OCI-LY1 (cell line): ENCODE measurements around the gene NPAT.
"Not testable (repeated sequence)": the region's sequence is repeated elsewhere in the genome, so short reads cannot be mapped to it uniquely, and the experiment has no call there.

ENCODE experiments used
- H2AFZ ChIP-seq: fragments of 200-600 bp; sonication (generic), shearing (Covaris generic); 2 replicates; pipeline ENCODE4 v1.6.0; 2014; ENCODE audit warnings: antibody characterized with exemption, mild to moderate bottlenecking, low read length
- H3F3A ChIP-seq: fragments of 200-600 bp; sonication (generic), shearing (Covaris generic); 2 replicates; pipeline ENCODE4 v1.6.0; 2014; ENCODE audit warnings: mild to moderate bottlenecking, antibody characterized with exemption, low read length, moderate library complexity; ENCODE audit not compliant: insufficient read depth
- H3K27ac ChIP-seq: fragments of 200-600 bp; sonication (generic); 2 replicates; pipeline ENCODE4 v1.5.1; 2014; ENCODE audit warnings: low read length, mixed run types, mild to moderate bottlenecking, low read depth; ENCODE audit not compliant: poor library complexity, severe bottlenecking
- H3K27me3 ChIP-seq: fragments of 200-600 bp; sonication (generic); 2 replicates; pipeline ENCODE4 v1.6.0; 2014; ENCODE audit warnings: antibody characterized with exemption, mild to moderate bottlenecking, low read length, moderate library complexity; ENCODE audit not compliant: insufficient read depth
- H3K36me3 ChIP-seq: fragments of 200-600 bp; sonication (generic); 2 replicates; pipeline ENCODE4 v1.6.1; 2014; ENCODE audit warnings: mild to moderate bottlenecking, antibody characterized with exemption, low read length, moderate library complexity, mixed read lengths; ENCODE audit not compliant: insufficient read depth
- H3K4me1 ChIP-seq: fragments of 200-600 bp; sonication (generic); 2 replicates; pipeline ENCODE4 v1.5.1; 2014; ENCODE audit warnings: mild to moderate bottlenecking, low read length, moderate library complexity; ENCODE audit not compliant: insufficient read depth, severe bottlenecking
- H3K4me2 ChIP-seq: fragments of 200-600 bp; sonication (generic), shearing (Covaris generic); 2 replicates; pipeline ENCODE4 v1.6.1; 2014; ENCODE audit warnings: low read length
- H3K4me3 ChIP-seq: fragments of 200-600 bp; sonication (generic); 2 replicates; pipeline ENCODE4 v1.5.1; 2014; ENCODE audit warnings: low read length, low read depth, mild to moderate bottlenecking, mixed read lengths; ENCODE audit not compliant: poor library complexity, severe bottlenecking
- H3K79me2 ChIP-seq: fragments of 200-600 bp; shearing (Covaris generic); 2 replicates; pipeline ENCODE4 v1.6.1; 2016; ENCODE audit warnings: mixed run types, low read length, mixed read lengths; ENCODE audit not compliant: insufficient read depth
- H3K9ac ChIP-seq: fragments of 200-600 bp; sonication (generic), shearing (Covaris generic); 2 replicates; pipeline ENCODE4 v1.6.1; 2014; ENCODE audit warnings: mild to moderate bottlenecking, low read length, mixed read lengths
- H3K9me2 ChIP-seq: fragments of 200-600 bp; sonication (generic), shearing (Covaris generic); 2 replicates; pipeline ENCODE4 v1.6.1; 2014; ENCODE audit warnings: low read depth, mild to moderate bottlenecking, low read length, mixed read lengths
- H3K9me3 ChIP-seq: fragments of 200-600 bp; shearing (Covaris generic); 2 replicates; pipeline ENCODE4 v1.6.1; 2014; ENCODE audit warnings: low read length, mixed read lengths
- H4K20me1 ChIP-seq: fragments of 200-600 bp; sonication (generic), shearing (Covaris generic); 2 replicates; pipeline ENCODE4 v1.6.0; 2016; ENCODE audit warnings: mild to moderate bottlenecking, low read length; ENCODE audit not compliant: insufficient read depth
- CTCF ChIP-seq: fragments of 200-600 bp; sonication (generic), shearing (Covaris generic); IDR thresholded peaks from 2 replicates; pipeline ENCODE4 v1.5.1; 2017; ENCODE audit warnings: mild to moderate bottlenecking, antibody characterized with exemption, low read length, moderate library complexity, mixed read lengths
- EZH2 ChIP-seq: fragments of 200-600 bp; sonication (generic), shearing (Covaris generic); IDR thresholded peaks from 2 replicates; pipeline ENCODE4 v1.8.0; 2017; ENCODE audit warnings: borderline replicate concordance, mixed run types, mild to moderate bottlenecking, antibody characterized with exemption, low read length, moderate library complexity, mixed read lengths

Gene NPAT

GRCh38 chr11:108170184-108170583 lies 52.3 kb downstream of the NPAT start:
- no peak overlapping the region for H3K9ac ChIP-seq
- H3K9me3 ChIP-seq = no peaks in the 10 kb centered on the region
- H3K9me2 ChIP-seq = no peaks in the 10 kb centered on the region
- H3K79me2 ChIP-seq = no peaks in the 10 kb centered on the region
- H3K4me3 ChIP-seq = no peak overlapping the region
- no peaks in the 10 kb centered on the region for H3K4me1 ChIP-seq
- H3K4me2 ChIP-seq = no peak overlapping the region
- peaks cover 92% of the 10 kb centered on the region for H3K36me3 ChIP-seq
- no peaks in the 10 kb centered on the region for H4K20me1 ChIP-seq
- no peak overlapping the region for H2AFZ ChIP-seq
- no peak overlapping the region for H3K27ac ChIP-seq
- TF ChIP-seq CTCF = no peak
- TF ChIP-seq EZH2 = no peak
- no peaks in the 10 kb centered on the region for H3K27me3 ChIP-seq
- no peaks in the 10 kb centered on the region for H3F3A ChIP-seq

DNA sequence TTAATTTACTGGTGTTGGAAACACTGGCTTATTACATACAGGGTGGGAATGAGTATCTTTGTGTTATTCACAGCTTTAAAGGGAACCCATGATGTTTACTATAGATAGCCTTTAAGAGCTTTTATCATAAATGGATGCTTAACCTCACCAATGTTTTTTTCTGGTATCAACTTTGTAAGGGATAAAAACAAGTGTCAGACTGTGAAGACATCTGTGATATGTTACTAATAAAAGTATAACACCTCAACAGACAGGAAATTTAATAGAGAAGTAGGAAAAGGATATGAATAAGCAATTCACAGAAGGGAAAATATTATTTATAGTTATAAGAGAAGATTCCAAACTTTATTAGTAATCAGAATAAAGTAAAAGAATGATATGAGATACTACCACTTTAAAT lies 54.8 kb downstream of the NPAT start:
- Histone ChIP-seq H3K27ac (no peak overlapping the region), H3K36me3 (peaks cover 86% of the 10 kb centered on the region), H3K9me3 (no peaks in the 10 kb centered on the region), H4K20me1 (no peaks in the 10 kb centered on the region), H3K27me3 (no peaks in the 10 kb centered on the region), H3K9me2 (no peaks in the 10 kb centered on the region), H3K4me3 (no peak overlapping the region), H2AFZ (no peak overlapping the region), H3K4me1 (no peaks in the 10 kb centered on the region), H3K4me2 (no peak overlapping the region), H3F3A (no peaks in the 10 kb centered on the region), H3K9ac (no peak overlapping the region), H3K79me2 (no peaks in the 10 kb centered on the region)
- TF ChIP-seq EZH2 = no peak
- TF ChIP-seq CTCF = no peak

DNA sequence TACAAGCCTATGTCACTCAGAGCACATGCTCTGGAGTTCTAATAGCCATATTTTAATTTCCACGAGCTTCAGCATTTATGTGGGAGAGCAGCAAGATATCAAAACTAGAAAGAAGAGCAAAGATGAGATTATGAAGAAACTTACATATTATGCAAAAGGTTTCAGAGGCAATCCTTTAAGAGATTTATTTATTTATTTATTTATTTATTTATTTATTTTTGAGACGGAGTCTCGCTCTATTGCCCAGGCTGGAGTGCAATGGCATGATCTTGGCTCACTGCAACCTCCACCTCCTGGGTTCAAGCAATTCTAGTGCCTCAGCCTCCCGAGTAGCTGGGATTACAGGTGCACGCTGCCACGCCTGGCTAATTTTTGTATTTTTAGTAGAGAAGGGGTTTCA lies 59.6 kb downstream of the NPAT start:
- not testable (repeated sequence) for H3K4me2 ChIP-seq, H3K9me2 ChIP-seq, H3K79me2 ChIP-seq, H3F3A ChIP-seq, H3K27ac ChIP-seq, H3K9ac ChIP-seq, H4K20me1 ChIP-seq, H3K27me3 ChIP-seq, H2AFZ ChIP-seq, H3K4me3 ChIP-seq, H3K9me3 ChIP-seq
- Histone ChIP-seq H3K36me3 (peaks cover 90% of the 10 kb centered on the region), H3K4me1 (peaks cover 12% of the 10 kb centered on the region)

DNA sequence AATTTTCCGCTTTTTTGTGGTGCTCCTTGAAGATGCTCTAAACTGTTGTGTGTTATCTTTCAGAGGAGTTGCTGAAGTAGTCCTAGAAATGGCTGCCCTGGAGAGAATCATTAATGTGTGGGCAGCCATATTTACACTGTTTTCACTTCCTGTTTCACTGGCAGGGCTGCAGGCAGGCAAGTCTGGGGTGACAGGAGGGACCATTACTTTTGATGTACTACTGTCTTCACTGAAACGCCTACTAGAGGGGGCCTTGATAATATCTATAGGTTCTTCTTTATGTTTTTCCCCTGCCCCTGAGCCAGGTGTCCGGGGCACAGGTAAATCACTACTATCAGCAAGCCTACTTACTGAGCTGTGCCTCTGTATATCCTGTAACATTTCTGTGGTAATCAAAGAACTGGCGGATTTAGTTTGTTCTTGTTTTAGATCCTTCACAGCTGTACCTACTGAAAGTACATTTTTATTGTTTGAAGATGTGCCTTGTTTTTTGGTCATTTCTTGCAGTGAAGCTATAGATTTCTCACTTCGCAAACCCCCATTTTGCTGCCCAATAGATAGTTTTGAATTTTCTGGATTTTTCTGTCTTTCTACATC lies 61.4 kb downstream of the NPAT start:
- Histone ChIP-seq H3K36me3 (peaks cover 91% of the 10 kb centered on the region), H4K20me1 (no peaks in the 10 kb centered on the region), H3K27me3 (no peaks in the 10 kb centered on the region), H3K4me2 (no peak overlapping the region), H3K79me2 (no peaks in the 10 kb centered on the region), H3K9ac (no peak overlapping the region), H3F3A (no peaks in the 10 kb centered on the region), H3K4me3 (no peak overlapping the region), H3K27ac (peak overlapping the region; percentile 31), H2AFZ (no peak overlapping the region), H3K4me1 (peaks cover 12% of the 10 kb centered on the region), H3K9me3 (no peaks in the 10 kb centered on the region), H3K9me2 (no peaks in the 10 kb centered on the region)
- TF ChIP-seq EZH2 (no peak), CTCF (0 out of 2 replicates have a peak, but pooled peaks have one; percentile 17)
